ENCODE data around the gene NUDT2.

DNA sequence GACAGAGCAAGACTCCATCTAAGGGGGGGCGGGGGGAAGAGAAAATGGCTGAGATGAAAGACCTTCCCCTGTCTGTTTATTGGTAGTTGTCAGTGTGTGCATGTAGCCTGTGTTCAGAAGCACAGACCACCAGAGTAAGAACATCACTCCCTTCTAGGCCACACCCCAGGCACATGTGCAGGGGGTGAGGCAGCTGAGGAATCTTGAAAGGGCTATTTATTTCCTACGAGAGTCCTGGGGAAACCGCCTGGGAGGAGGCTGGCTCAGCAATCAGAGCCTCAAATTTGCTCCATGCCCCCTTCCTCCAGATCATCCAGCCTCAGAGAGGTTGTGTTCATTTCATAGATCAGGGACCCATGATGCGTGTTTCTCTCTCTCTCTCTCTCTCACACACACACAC, 40.3 kb downstream of the NUDT2 start:
- no peak for TF ChIP-seq CTCF (IDR thresholded peaks at IDR 0.05; ENCODE audit: poor library complexity)
- TF ChIP-seq EZH2 (IDR thresholded peaks at IDR 0.05; ENCODE audit: borderline replicate concordance), result no peak
- no peak for TF ChIP-seq EZH2phosphoT487 (IDR thresholded peaks at IDR 0.05; ENCODE audit: low read depth, severe bottlenecking, unreplicated experiment)

Measured in hepatocyte (in vitro differentiated cells).